GM18873 (cell line): ENCODE data around the gene ASGR1.
"Not testable (repeated sequence)": the region's sequence is repeated elsewhere in the genome, so short reads cannot be mapped to it uniquely, and the experiment has no call there.

Experiments used
- ATAC-seq: cut with Tn5 transposase; IDR thresholded peaks from one replicate; pipeline ENCODE4 v1.9.1; 2021; ENCODE audit warnings: mild to moderate bottlenecking, moderate library complexity, moderate number of reproducible peaks; ENCODE audit not compliant: unreplicated experiment, low FRiP score

The ASGR1 gene

DNA sequence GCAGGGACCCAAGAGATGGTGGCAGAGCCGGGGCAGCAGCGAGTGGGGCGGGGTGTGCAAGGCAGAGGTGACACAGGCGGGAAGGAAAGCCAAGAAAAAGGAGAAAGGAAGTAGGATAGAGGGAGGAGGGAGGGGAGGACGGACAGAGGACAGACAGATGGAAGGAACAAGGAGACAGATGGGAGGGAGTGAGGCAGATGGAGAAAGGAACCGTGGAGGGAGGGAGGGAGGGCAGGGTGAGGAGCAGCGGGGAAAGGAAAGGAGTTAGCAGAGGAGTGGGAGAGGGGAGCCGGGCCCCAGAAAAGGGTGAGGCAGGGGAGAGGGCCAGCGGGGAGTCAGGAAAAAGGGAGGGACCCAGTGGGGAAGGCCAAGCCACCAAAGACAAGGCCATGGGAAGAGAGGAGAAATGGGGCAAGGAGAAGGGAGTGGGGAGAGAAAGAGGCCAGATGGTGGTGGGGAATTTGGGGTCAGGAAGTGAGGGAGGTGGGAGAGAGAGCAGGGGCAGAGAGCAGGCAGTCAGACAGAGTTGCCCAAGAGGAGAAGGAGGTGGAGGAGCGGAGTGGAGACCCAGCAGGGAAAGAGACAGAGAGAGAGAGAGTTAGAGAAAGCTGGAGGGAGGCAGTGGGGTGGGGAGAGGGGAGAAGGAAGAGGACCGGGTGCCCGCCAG lies 13.2 kb upstream of the ASGR1 start:
- no peak for ATAC-seq

DNA sequence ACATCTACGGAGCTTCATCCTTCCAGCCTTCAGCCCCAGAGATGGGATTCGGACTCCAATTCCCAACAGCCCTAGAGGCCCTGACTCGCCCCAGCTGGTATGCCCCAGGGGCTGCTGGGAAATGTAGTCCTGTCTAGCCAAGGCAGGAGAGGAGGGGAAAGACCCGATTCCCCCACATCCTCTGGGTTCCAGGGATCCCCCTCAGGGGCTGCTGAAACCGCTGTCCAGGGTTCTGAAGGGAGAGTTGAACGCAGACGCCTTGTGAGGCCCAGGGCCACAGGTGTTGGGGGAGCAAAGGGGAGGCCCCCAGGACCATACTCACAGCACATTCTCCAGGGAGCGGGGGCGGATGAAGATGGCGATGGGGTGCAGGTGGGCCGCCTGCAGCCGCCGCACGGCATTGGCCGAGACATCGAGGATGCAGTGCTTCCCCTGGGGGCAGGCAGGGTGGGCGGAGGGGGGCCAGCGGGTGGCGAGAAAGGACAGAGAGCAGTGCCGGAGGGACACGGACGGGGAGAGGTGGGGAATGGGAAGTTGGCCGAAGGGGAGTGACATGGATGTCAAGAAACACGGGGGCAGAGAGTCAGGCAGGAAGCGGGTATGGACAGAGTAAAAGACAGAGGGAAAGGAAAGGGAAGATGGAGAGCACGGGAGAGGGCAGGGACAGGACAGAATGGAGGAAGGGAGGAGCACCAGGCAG lies 12.6 kb upstream of the ASGR1 start:
- ATAC-seq, result no peak

DNA sequence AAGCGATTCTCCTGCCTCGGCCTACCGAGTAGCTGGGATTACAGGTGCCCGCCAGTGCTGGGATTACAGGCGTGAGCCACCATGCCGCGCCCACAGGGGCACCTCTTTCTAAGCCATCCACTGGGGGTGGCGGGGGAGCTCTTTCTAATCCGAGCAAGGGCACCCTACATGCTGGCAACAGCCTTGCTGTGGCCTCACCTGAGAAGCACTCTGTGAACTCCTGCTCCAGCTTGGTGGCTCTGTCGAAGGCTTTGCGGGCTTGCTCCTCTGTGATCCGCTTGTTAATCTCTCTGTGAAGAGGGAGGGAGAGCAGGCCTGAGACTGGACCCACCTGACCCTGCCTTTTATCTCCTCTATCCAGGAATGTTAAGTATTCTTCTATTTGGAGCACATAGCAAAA lies 11.9 kb upstream of the ASGR1 start:
- ATAC-seq, result no peak

DNA sequence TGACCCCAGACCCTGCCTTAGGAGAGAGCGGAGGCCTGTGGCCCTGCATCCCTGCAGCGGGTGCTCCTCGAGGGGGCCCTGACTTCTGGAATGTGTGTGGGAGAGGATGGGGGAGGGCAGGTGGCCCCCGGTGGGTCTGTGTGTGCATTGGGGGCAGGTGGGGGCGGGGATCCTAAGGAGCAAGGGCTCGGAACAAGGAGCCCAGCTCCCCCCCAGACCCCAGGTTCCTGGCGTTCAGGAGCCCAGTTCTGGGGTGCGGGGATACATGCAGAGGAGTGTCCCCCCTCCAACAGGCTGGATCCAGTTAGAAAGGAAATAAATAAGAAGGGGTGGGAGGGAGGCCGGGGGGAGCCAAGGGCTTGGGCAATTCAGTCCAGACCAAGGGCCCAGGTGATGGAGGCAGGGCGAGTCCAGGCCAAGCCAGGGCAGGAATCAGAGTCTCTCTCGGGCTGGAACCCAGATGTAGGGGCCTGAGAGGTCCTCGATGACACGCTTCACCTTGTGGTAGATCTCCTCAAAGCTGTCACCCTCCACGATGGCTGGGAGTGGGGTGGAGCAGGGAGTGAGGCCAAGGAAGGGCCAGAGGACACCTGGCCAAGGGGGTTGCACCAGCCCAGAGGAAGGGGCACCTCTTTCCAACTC lies 11.2 kb upstream of the ASGR1 start:
- ATAC-seq, result no peak

DNA sequence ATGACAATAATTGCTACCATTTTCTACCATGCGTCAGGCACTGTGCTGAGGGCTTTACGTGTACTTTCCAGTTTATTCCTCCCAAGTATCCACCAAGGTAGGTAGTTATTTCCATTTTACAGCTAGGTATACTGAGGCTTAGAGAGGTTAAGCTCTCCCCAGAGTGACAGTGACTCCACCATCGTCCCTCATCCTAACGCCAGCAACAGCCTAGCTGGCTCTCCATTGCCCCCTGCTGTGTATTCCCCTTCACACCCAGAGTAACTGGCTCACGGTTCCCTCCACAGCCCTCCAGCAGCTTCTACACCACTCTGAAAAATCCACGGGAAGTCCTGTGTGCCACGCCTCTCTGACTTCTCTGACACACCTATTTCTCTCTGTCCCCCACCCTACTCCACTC lies 7.1 kb upstream of the ASGR1 start:
- ATAC-seq, result no peak

DNA sequence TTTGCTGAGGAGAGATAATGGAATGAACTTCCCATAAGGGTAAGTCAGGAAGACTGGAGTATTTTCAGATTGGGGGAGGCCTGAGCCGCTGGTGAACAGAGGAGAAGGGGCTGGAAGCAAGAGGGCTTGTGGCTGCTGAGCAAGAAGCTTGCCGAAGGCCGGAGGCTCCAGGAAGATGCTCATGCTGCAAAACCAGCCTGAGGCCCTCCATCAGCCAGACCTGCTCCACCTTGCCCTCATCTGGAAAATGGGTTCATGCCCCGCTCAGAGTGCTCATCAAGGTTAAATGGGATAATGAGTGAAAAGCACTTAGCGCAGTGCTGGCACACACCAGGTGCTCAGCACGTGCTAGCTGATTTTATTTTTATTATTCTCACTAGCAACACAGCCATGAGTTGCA lies 5.5 kb upstream of the ASGR1 start:
- no peak for ATAC-seq

DNA sequence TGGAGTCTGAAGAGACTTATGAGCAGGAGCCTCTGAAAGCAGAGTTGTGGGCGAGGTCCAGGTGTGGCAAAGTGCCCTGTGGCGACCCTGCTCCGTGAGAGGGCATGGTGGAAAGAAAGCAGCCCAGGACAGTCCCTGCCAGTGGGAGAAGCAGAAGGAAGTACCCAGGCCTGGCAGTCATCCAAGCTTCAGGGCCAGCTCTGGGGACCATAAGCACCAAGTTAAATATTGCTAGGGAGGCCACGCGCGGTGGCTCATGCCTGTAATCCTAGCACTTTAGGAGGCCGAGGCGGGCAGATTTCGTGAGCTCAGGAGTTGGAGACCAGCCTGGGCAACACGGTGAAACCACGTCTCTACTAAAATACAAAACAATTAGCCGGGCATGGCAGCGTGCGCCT lies 4.9 kb upstream of the ASGR1 start:
- no peak for ATAC-seq

DNA sequence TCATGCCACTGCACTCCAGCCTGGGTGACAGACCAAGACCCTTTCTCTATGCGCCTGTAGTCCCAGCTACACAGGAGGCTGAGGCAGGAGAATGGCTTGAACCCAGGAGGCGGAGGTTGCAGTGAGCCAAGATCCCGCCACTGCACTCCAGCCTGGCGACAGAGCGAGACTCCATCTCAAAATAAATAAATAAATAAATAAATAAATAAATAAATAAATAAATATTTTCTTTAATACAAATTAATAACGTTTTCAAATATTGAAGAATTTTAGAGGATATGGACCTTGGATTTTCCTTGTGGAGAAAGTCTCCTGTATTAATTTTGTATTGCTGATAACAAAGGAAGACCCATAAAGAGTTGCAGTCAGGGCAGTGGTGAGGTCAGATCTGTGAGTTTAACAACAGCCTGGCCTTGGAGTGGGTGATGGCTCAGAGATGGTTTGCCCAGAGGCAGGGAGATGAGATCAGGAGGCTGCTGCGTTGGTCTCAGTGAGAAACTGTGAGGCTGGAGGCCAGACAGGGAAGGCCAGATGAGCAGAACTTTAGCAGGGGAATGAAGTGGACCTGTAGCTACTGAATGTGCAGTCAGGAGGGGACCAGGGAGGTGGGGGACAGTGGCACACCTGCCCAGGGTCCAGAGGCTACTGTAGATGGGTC lies 4.4 kb upstream of the ASGR1 start:
- ATAC-seq, result no peak

DNA sequence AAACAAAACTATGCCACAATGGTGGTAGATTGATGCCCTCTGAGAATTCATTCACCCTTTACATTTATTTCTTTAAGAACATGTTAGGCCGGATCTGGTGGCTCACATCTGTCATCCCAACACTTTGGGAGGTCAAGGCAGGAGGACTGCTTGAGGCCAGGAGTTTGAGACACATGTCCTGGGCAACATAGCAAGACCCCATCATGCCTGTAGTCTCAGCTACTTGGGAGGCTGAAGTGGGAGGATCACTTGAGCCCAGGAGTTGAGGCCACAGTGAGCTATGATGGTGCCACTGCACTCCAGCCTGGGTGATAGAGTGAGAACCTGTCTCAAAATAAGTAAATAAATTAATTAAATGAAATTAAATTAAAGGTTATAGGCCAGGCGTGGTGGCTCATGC lies 2.9 kb upstream of the ASGR1 start:
- not testable (repeated sequence) for ATAC-seq

DNA sequence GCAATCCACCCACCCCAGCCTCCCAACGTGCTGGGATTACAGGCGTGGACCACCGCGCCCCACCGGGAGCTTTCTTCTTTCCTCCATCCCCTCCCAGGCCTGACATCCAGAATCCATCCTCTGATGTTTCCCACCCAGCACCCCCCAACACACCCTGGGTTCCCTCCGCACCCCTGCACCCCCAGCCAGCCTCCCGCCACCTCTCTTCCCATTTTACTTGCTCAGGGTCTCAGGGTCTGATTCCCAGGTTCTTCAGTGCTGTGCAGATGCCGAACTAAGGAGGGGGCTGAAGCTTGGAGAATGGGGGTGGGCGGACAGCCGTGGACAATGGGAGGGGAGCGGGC lies 225 bp downstream of the ASGR1 start:
- no peak for ATAC-seq

DNA sequence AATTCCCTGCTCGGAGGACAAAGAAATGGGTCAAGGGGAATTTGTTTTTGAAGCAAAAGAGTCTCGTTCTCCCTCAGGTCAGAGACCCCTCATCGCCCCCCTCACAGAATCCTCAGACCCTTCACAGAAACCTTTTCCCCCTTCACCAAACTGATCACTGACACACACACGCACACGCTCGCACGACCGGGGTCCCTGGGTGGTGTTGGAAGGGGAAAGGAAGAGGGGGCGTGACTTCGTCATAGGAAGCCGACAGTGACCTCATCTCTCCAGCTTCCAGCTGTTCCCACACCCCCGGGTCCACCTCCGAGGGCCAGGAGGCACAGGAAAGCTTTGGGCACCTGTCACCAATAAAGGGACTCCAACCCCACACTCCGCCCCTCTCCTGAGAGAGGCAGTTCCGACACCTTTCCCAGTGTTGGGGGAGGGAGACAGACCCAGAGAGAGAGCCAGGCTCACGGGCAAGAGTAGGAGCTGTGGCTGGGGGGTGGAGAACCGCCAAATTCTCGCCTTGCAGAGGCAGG lies 1.2 kb downstream of the ASGR1 start:
- no peak for ATAC-seq

DNA sequence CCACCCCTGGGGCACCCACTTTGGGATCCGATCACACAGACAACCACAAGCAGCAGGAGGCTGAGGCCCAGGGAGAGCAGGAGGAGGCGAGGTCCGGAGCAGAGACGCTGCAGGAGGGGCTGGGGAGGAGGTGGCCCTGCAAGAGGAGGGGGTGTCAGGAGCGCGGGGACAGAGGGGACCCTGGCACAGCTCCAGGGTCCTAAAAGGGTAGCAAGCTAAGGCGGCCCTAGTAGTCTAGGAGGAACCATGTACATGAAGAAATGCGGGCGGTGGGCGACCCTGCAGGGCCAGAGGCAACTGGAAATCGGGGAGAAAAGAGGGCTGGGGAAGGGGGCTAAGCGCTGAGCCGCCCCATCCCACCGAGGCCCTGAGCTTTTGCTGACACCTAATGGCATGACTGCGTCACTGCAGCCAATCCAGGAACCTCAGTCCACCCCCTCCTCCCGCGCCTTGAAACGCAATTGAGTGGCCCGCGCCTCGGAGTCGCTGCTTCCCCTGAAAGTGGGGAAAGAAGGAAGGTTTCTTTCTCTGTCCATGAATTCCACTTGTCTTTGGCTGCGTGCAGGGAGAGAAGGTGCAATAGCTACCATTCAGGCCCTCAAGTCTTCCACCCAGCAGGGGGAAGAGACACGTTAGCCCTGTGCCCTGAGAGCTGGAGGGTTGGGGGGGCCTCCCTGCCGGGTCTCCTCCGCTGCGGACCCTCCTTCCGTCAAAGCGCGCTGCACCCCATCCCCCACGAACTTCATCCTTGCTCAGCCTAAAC lies 1.8 kb downstream of the ASGR1 start:
- no peak for ATAC-seq

DNA sequence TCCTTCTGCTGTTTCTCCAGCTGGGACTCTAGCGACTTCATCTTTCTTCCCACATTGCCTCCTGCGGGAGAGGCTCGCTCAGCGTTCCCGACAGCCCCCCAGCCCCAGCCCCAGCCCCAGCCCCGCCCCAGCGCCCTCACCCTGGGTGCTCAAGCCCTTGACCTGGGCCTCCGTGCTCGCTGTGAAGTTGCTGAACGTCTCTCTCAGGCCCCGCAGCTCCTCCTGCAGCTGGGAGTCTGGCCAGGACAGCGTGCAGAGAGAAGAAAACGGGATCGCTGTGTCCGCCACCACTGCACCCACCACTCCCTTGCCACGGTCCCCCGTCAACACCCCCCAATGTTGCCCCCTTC lies 2.4 kb downstream of the ASGR1 start:
- ATAC-seq, result no peak

DNA sequence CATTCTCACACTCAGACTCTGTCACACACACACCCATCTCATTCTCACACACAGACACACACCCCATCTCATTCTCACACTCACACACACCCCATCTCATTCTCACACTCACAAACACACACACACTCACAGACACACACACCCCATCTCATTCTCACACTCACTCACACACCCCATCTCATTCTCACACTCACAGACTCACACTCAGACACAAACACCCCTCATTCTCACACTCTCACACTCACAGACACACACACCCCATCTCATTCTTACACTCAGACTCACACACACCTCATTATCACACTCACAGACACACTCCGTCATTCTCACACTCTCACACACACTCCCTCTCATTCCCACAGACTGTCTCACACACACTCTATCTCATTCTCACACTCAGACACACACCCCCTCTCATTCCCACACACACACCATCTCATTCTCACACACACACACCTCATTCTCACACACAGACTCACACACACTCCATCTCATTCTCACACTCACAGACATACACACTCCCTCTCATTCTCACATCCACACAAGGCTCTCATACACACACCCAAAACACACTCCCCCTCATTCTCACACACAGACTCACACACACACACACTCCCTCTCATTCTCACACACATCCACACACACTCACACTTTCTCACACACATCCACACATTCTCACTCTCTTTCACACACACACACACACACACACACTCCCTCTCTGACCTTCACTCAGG lies 2.9 kb downstream of the ASGR1 start:
- ATAC-seq, result no peak

DNA sequence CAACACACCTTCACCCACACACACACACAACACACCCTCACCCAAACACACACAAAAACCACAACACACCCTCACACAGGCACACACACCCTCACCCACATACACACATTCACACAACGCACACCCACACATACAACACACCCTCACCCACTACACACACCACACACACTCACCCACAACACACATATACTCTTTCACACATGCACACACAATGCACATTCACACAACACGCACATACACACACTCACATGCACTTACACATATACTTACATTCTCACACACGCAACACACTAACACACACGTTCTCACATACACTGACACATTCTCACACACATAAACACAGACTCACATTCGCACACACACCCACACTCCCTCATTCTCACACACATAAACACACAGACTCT lies 3.8 kb downstream of the ASGR1 start:
- no peak for ATAC-seq

DNA sequence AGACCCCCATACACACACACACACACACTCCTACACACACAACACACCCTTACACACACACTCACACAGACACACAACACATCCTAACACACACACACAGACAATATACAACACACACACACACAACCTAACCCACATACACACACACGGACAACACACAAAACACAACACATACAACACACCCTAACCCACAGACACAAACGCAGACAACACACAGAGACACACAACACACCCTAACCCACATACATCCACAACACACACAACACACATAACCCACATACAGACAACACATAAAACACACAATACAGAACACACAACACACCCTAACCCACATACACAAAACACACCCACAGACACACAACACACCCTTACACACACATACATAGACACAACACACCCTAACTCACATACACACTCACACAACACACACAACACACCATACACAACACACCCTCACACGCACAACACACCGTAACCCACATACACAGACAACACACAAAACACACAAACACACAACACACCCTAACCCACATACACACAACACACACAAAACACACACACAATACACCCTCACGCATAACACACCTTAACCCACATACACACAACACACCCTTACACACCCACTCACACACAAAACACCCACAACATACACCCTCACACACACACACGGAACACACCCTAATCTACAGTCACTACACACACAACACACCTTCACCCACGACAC lies 4.4 kb downstream of the ASGR1 start:
- no peak for ATAC-seq

DNA sequence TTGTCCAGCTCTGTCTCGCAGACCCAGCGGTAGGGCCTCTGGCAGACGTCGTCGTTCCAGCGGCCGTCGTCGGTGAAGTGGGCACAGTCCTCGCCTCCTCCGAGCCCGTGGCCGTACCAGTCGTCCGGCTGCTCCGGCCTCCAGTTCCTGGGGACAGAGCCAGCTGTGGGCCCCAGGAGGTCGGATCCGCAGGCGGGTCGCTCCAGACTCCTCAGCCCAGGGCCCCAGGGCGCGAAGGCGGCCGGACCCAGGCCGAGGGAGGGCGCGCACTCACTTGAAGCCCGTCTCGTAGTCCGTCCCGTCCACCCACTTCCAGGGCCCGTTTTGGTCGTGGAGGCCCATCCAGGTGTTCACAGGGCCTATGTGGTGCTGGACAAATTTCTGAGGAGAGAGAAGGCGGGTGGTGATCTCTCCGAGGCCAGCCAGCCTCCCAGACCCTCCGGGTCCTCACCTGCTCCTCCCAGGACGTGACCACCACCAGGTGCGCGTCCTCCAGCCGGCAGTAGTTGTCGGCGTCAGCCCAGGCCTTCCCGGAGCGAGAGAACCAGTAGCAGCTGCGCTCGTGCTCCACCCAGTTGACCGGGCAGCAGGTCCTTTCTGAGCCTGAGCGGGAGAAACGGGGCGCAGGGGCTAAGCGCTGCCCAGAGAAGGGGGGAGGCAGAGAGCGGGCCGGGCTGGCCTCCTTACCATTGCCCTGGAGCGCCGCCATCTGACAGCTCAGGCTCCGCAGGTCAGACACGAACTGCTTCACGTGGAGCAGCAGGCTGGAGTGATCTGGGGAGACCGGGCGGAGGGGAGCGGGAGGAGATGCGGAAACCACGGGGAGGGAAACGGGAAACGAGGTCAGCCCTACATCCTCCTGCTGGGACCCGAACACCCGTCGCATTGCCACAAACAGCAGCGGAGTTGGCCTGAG lies 5.2 kb downstream of the ASGR1 start:
- ATAC-seq, result no peak

DNA sequence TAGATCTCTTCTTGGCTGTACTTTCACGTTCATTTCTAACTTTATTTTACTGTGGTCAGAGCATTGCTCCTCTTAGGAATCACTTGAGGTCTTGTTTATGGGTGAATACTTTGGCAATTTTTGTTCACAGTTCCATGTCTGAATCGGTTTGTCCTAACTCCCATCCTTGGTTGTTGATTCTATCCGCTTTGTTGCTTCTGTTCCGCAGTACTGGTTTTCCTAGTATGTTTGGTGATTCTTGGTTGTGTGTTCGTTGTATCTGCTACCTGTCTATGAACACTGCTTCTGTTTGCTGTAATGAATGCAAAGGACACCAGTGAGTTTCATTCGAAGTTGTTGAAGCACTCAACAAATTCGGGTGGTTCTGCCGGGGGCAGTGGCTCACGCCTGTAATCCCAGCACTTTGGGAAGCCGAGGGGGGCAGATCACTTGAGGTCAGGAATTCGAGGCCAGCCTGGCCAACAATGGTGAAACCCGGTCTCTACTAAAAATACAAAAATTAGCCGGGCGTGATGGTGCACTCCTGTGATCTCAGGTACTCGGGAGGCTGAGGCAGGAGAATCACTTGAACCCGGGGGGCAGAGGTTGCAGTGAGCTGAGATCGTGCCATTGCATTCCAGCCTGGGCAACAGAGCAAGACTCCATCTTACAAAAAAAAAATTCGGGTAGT lies 6.5 kb downstream of the ASGR1 start:
- not testable (repeated sequence) for ATAC-seq
